Measurements from ENCODE around the gene NAALADL2.
"Not testable (repeated sequence)": the region's sequence is repeated elsewhere in the genome, so short reads cannot be mapped to it uniquely, and the experiment has no call there.

Gene NAALADL2

GRCh38 chr3:175270866-175271265 lies 411.7 kb downstream of the NAALADL2 start:
- DNase-seq, result no peak

- DNase-seq, result not testable (repeated sequence)
Observed at GRCh38 chr3:175271465-175271864, 412.3 kb downstream of the NAALADL2 start.

GRCh38 chr3:175272392-175272791 lies 413.3 kb downstream of the NAALADL2 start:
- no peak for DNase-seq

- no peak for DNase-seq
Observed at GRCh38 chr3:175273573-175273972, 414.4 kb downstream of the NAALADL2 start.

GRCh38 chr3:175274056-175274455 lies 414.9 kb downstream of the NAALADL2 start:
- DNase-seq, result no peak

GRCh38 chr3:175274474-175275218 lies 415.5 kb downstream of the NAALADL2 start:
- no peak for DNase-seq

- DNase-seq, result no peak
Observed at GRCh38 chr3:175278680-175279079, 419.5 kb downstream of the NAALADL2 start.

GRCh38 chr3:175279457-175279856 lies 420.3 kb downstream of the NAALADL2 start:
- DNase-seq, result no peak

GRCh38 chr3:175279911-175280310 lies 420.8 kb downstream of the NAALADL2 start:
- DNase-seq, result no peak

- DNase-seq, result no peak
Observed at GRCh38 chr3:175287361-175287963, 428.3 kb downstream of the NAALADL2 start.

GRCh38 chr3:175288621-175289020 lies 429.5 kb downstream of the NAALADL2 start:
- DNase-seq, result no peak

- no peak for DNase-seq
Observed at GRCh38 chr3:175294793-175295192, 435.7 kb downstream of the NAALADL2 start.

- DNase-seq, result no peak
Observed at GRCh38 chr3:175295248-175296130, 436.4 kb downstream of the NAALADL2 start.

- DNase-seq, result no peak
Observed at GRCh38 chr3:175297216-175297615, 438.1 kb downstream of the NAALADL2 start.

GRCh38 chr3:175301741-175302140 lies 442.6 kb downstream of the NAALADL2 start:
- no peak for DNase-seq

GRCh38 chr3:175304404-175304803 lies 445.3 kb downstream of the NAALADL2 start:
- no peak for DNase-seq

GRCh38 chr3:175307642-175308041 lies 448.5 kb downstream of the NAALADL2 start:
- no peak for DNase-seq

- DNase-seq, result no peak
Observed at GRCh38 chr3:175308097-175308496, 449.0 kb downstream of the NAALADL2 start.

- DNase-seq, result no peak
Observed at GRCh38 chr3:175310046-175310445, 450.9 kb downstream of the NAALADL2 start.

GRCh38 chr3:175311404-175311803 lies 452.3 kb downstream of the NAALADL2 start:
- DNase-seq, result no peak

- no peak for DNase-seq
Observed at GRCh38 chr3:175311946-175312345, 452.8 kb downstream of the NAALADL2 start.

- no peak for DNase-seq
Observed at GRCh38 chr3:175312791-175313190, 453.7 kb downstream of the NAALADL2 start.

GRCh38 chr3:175316799-175317198 lies 457.7 kb downstream of the NAALADL2 start:
- DNase-seq, result no peak

GRCh38 chr3:175325440-175325839 lies 466.3 kb downstream of the NAALADL2 start:
- DNase-seq, result no peak

All from activated gamma-delta T cell (primary cell).